ENCODE data around the gene PIP5KL1. TPM values are rescaled to one million over a fixed set of nuclear protein-coding genes. Genes with fewer than 3 reads are reported as not detected.

PIP5KL1 gene
- total and polyA plus RNA-seq, 2 donors (not counting 3 experiments of a cell fraction or from before 2014, with no cell fraction given): 1.5 to 2.9 TPM

DNA sequence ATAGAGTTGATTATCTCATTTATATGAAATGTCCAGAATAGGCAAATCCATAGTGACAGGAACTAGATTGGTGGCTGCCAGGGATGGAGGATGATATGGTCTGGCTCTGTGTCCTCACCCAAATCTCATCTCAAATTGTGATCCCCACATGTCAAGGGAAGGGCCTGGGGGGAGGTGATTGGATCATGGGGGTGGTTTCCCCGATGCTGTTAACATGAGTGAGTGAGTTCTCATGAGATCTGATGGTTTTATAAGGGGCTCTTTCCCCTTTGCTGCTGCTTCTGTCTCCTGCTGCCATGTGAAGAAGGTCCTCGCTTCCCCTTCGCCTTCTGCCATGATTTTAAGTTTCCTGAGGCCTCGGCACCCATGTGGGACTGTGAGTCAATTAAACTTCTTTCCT is 28.8 kb upstream of the PIP5KL1 start:
- H3K9me1 ChIP-seq (replicated peaks; ENCODE audit: control insufficient read depth, extremely low read depth, insufficient read depth, low read length): no peaks in the 10 kb centered on the region
- H3K4me1 ChIP-seq (ENCODE audit: control insufficient read depth, extremely low read depth, insufficient read depth, low read length): no peaks in the 10 kb centered on the region
- no peaks in the 10 kb centered on the region for H4K20me1 ChIP-seq (replicated peaks; ENCODE audit: control insufficient read depth, extremely low read depth, insufficient read depth, low read length)
- no peak overlapping the region for H3K9ac ChIP-seq (replicated peaks; ENCODE audit: extremely low read depth, insufficient read depth, low read length)
- ChIA-PET CTCF (no interaction called here), POLR2A (no interaction called here)
- H3K4me3 ChIP-seq (replicated peaks in 1 of 3; ENCODE audit: insufficient read depth in 1 of 3, low read depth in 1 of 3, low read length in 3 of 3): no peak overlapping the region
- H3K27ac ChIP-seq (ENCODE audit: insufficient read depth, low read depth, low read length): no peak overlapping the region
- H3K27me3 ChIP-seq (ENCODE audit: control insufficient read depth in 2 of 2, insufficient read depth in 2 of 2, low read length in 2 of 2): no peaks in the 10 kb centered on the region
- BruUV-seq (replicated peaks): no TSS peak
- no peaks in the 10 kb centered on the region for H3K79me2 ChIP-seq (ENCODE audit: control insufficient read depth, insufficient read depth, low read length)
- no peak overlapping the region for H2AFZ ChIP-seq (ENCODE audit: low read depth, low read length)
- DNase-seq (ENCODE audit: low read depth, low spot score) (no peak), FAIRE-seq (no peak)
- TF ChIP-seq, protein P1, sequence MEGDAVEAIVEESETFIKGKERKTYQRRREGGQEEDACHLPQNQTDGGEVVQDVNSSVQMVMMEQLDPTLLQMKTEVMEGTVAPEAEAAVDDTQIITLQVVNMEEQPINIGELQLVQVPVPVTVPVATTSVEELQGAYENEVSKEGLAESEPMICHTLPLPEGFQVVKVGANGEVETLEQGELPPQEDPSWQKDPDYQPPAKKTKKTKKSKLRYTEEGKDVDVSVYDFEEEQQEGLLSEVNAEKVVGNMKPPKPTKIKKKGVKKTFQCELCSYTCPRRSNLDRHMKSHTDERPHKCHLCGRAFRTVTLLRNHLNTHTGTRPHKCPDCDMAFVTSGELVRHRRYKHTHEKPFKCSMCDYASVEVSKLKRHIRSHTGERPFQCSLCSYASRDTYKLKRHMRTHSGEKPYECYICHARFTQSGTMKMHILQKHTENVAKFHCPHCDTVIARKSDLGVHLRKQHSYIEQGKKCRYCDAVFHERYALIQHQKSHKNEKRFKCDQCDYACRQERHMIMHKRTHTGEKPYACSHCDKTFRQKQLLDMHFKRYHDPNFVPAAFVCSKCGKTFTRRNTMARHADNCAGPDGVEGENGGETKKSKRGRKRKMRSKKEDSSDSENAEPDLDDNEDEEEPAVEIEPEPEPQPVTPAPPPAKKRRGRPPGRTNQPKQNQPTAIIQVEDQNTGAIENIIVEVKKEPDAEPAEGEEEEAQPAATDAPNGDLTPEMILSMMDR (IDR thresholded peaks at IDR 0.05; ENCODE audit: extremely low read depth in 1 of 2, insufficient read depth in 1 of 2, low read depth in 1 of 2, low read length in 2 of 2): no peak
- TF ChIP-seq JUN (IDR thresholded peaks at IDR 0.05; ENCODE audit: borderline replicate concordance, insufficient read depth, insufficient read length, low read depth) (no peak), EZH2 (IDR thresholded peaks at IDR 0.05; ENCODE audit: borderline replicate concordance, low read depth, low read length, severe bottlenecking) (no peak), FOS (IDR thresholded peaks at IDR 0.05; ENCODE audit: borderline replicate concordance, insufficient read depth, low read length) (no peak), MYC (IDR thresholded peaks at IDR 0.05; ENCODE audit: low read depth, low read length) (no peak), POLR2AphosphoS5 (IDR thresholded peaks at IDR 0.05; ENCODE audit: insufficient read depth, low read depth, low read length) (no peak), POLR2A (IDR thresholded peaks at IDR 0.05; ENCODE audit: low read depth, low read length) (no peak), GATA2 (IDR thresholded peaks at IDR 0.05; ENCODE audit: insufficient read depth, insufficient read length, low read depth, low read length) (no peak)
- TF ChIP-seq, protein P2, sequence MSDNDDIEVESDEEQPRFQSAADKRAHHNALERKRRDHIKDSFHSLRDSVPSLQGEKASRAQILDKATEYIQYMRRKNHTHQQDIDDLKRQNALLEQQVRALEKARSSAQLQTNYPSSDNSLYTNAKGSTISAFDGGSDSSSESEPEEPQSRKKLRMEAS (IDR thresholded peaks at IDR 0.05; ENCODE audit: insufficient read depth, insufficient read length): no peak
- no peaks in the 10 kb centered on the region for H3K36me3 ChIP-seq (ENCODE audit: control insufficient read depth in 2 of 2, extremely low read depth in 1 of 2, insufficient read depth in 2 of 2, low read length in 2 of 2)
- dilution Hi-C loops (cut with MboI; ENCODE audit: extremely low pct_ligation_motif_present, low sequenced_read_pairs) (no loop called here), intact Hi-C loops (cut with micrococcal nuclease) (no loop called here)
- no peak overlapping the region for H3K4me2 ChIP-seq (ENCODE audit: insufficient read depth, low read length)
- no peaks in the 10 kb centered on the region for H3K9me3 ChIP-seq (replicated peaks; ENCODE audit: control insufficient read depth, insufficient read depth, low read length)

Measured in endothelial cell of umbilical vein (primary cell).